GOT3 (cell line): Measurements from ENCODE around the gene CRPPA.
A peak's percentile ranks its signal among the peaks of the same experiment; 100 is the strongest.

Source experiments
- DNase-seq: peaks from one replicate; lab custom pipeline; 2025; ENCODE audit warnings: mixed read lengths; lab: John Stamatoyannopoulos, UW

The CRPPA gene

DNA sequence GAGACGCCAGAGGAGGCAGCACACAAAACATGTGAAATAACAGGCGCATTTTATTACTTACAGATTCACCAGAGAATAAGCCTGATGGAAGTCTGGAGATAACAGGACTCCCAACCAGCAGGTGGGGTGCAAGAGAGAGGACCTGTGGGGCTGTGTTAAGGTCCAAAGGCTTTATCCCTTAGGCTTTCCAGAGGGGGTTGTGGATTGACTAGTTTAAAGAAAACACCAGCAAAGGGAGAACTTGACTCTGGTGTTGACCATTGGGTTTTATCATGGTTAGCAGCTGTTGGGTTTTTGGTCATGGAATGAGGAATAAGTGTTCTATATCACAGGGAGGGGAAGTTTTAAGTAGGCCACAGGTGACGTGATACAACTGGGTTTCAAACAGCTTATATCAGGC, 1.6 kb upstream of the CRPPA start:
- no peak for DNase-seq

GRCh38 chr7:16422103-16422435, 731 bp upstream of the CRPPA start:
- no peak for DNase-seq

GRCh38 chr7:16420649-16421332, 547 bp downstream of the CRPPA start:
- DNase-seq, result peak; percentile 91

- no peak for DNase-seq
Measured at GRCh38 chr7:16420329-16420648, 1.0 kb downstream of the CRPPA start.

DNA sequence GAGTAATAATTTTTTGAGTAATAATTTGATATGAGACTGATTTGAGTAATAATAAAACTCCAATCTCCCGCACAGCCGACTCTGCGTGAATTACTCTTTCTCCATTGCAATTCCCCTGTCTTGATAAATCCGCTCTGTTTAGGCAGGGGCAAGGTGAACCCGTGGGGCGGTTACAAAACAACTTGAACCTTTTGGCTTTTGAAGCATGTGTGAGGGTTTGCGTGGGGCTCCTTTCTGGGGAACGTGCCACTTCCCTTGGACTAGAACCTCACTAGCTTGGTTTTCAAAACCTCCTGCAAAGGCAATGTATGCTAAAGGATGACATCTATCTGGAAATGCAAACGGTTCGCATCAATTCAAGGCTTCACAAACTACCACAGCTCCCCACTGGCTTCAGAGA, 1.5 kb downstream of the CRPPA start:
- DNase-seq, result no peak

- DNase-seq, result no peak
Measured at GRCh38 chr7:16419126-16419525, 2.2 kb downstream of the CRPPA start.

DNA sequence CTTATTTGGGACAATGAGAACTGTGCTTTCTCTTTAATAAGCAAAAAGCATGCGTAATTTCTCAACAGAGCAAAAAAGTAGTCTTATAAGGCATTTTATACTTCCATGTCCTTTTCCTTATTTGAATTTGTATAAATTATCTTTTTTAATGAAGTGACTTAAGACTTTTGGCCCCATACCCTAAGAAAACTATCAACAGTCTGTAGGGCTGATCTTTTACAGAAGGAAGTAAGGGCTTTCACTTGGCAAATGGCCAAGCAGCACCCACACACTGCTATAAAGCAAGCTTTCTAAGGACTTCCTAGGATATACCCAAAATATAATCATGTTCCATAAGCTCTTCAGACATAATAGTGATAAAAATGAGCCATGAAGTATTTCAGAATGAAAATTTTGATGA, 3.4 kb downstream of the CRPPA start:
- no peak for DNase-seq

- no peak for DNase-seq
Measured at GRCh38 chr7:16416289-16417282, 4.8 kb downstream of the CRPPA start.

DNA sequence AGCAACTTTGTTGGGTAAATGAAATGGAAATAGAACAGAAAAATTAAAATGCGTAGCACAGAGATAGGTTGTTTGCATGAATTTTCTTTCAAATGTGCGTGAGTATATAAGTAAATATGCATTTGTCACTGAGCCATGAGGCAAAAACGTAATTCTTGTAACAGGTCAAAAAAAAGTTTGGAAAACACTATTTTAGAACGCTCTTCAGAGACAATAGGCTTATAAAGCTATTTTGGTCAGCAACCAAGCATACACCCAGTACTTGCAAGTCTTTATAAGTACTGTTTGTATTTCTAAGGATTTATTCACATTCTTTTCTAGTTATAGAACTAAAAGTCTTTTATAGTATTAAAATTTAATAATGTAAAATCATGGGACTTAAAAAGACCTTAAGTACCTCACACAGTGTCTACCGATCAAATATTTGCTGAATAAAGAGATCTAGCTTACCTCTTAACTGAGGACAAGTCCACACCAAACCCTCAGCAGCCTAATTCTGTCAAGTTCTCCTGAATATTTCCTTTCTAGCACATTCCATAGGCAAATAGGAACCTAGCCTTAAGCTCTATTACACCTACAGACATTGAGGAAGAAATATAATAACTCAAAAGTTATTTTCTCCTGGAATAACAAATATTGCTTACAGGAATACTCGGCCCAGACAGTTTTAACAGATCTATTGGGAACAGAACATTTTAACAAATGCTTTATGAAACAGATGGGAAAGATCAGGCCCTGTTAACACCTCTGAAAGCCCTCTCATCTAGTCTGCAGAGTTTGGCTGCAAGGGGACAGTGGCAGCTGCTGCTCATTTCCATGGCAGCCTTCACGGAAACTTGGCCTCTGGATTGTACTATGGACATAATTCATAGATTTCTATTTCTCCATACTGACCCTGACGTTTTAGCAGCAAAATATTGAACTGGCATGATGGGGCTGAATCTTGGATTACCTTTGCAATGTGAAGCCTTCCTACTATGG, 8.8 kb downstream of the CRPPA start:
- no peak for DNase-seq

DNA sequence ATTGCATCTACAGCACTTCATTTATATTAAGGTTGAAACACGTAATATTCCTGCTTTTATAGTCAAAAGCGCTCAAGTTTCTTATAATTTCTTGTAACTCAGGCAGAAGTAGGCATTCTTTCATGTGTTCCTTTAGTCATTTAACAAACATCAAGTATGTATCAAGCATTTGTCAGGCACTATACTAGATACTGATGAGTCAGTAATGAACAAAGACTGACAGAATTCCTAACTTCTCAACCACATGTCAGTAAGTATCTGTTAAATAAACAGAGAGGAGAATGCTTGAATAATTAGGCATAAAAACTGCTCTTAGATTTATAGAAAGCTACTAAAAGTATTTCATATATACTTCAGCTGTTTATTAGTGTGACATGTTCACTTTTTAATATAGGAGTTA, 9.9 kb downstream of the CRPPA start:
- no peak for DNase-seq

GRCh38 chr7:16409777-16410176, 11.6 kb downstream of the CRPPA start:
- no peak for DNase-seq

GRCh38 chr7:16404636-16405035, 16.7 kb downstream of the CRPPA start:
- no peak for DNase-seq

- DNase-seq, result no peak
Measured at GRCh38 chr7:16403475-16403874, 17.9 kb downstream of the CRPPA start.

DNA sequence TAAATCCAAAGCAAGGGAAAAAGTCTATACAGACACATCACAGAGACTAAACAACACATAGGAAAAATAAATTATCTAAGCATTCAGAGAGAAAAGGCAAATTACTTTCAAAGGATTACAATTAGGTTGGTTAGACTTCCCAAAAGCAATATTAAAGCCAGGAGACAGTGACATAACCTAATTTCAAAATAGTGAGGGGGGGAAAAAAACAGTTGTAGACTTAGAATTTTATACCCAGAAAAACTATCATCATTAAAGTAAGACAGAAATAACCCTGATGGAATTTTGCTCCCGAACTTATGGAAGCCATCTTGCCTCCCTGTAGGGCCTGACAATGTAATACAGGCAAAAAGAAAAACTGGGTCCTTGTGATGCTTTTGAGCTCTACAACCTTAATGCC, 18.4 kb downstream of the CRPPA start:
- no peak for DNase-seq

DNA sequence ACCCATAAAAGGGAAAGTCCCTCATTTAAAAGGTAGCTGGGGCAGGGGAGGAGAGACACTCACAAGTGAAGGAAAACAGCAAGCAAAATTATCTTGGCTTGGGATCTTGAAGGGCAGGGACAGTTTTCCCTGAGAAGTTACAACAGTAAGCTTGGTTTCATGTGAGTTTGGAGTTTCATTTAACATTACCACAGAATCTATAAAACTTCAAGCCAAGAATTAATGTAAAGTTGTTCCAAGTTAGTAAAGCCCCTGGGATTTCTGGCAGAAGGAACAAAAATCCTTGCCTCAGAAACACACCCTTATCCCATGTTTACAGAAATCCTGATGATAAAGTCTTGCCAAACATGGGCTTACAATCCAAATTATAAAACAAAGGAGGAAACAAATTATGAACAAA, 19.2 kb downstream of the CRPPA start:
- no peak for DNase-seq

GRCh38 chr7:16400893-16401275, 20.5 kb downstream of the CRPPA start:
- DNase-seq, result no peak

DNA sequence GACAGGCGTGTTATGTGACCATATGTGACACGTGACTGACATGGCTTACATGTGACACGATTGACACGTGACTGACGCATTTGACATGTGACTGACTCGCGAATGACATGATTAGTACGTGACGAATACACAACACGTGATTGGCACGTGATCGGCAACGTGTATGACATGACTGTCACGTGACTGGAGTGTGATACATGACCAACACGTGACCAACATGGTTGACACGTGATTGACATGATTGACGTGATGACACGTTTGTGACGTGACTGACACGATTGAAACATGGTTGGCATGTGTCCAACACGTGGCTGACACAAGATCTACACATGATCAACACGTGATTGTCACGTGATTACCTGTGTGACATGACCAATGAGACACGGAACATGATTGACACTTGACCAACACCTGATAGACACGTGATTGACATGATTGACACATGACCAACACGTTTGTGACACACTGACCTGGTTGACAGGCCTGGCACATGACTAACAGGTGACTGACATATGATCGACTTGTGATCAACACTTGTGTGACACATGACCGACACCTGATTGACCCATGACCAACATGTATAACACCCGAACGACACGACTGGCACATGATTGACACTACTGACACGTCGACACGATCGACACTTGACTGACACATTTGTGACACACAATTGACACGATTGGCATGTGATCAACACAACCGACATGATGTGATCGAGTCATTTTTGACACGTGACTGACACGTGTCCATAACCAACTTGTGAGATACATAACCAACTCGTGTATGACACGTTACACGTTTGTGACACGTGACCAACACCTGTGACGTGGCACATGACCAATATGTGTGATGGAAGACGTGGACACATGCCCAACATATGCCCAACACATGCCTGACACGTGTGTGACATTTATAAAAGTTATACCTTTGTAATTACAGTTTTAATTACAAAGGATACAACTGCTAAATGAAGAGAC, 21.1 kb downstream of the CRPPA start:
- no peak for DNase-seq

DNA sequence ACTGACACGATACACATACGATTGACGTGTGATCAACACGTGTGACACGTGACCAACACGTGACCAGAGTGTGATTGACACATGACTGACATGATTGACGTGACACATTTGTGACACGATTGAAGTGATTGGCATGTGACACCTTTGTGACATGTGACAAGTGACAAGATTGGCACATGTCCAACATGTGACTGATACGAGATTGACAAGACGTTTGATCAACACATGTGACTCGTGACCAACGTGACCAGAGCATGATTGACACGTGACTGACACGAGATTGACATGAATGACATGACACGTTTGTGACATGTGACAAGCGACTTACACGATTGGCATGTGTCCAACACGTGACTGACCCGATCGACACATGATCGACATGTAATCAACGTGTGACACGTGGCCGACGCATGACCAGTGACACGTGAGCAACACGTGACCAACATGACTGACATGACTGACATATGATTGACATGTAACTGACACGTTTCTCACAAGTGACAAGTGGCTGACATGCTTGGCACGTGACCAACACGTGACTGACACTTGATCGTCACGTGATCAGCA, 22.0 kb downstream of the CRPPA start:
- DNase-seq, result no peak

- peak; percentile 36 for DNase-seq
Measured at GRCh38 chr7:16398146-16399017, 23.0 kb downstream of the CRPPA start.
